ENCODE measurements around the gene IFRD2. TPM values are rescaled to one million over a fixed set of nuclear protein-coding genes. Genes with fewer than 3 reads are reported as not detected.
"Not testable (repeated sequence)": the region's sequence is repeated elsewhere in the genome, so short reads cannot be mapped to it uniquely, and the experiment has no call there.

IFRD2 gene
- polyA plus RNA-seq, 1 experiment: 19.3 TPM

DNA sequence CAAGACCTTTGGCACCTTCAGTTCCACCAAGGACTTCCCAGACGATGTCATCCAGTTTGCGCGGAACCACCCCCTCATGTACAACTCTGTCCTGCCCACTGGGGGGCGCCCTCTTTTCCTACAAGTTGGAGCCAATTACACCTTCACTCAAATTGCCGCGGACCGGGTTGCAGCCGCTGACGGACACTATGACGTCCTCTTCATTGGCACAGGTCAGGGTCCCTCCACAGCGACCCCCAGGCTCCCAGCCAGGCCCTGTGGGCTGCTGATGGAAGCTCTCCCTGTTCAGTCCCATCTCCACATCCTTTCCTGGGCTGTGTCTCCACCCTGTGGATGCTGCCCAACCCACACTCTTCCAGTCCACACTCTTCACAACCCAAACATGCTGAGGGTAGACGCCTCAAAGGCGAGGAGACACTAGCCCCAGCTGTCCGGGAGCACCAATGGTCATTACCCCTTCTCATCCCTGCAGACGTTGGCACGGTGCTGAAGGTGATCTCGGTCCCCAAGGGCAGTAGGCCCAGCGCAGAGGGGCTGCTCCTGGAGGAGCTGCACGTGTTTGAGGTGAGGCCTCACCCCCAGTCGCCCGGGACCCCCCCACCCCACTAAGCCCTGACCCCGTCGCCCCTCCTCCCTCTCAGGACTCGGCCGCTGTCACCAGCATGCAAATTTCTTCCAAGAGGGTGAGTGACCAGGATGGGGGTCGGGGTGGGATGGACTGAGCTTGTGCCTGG, 17.7 kb downstream of the IFRD2 start:
- Histone ChIP-seq H3K9me3 (ENCODE audit: control insufficient read depth, insufficient read depth, low read length) (no peaks in the 10 kb centered on the region; the same call in 1 of the 2 replicates), H3K4me3 (ENCODE audit: low read depth, low read length) (no peak overlapping the region), H3K27me3 (ENCODE audit: control insufficient read depth, insufficient read depth, low read length) (peaks cover 19% of the 10 kb centered on the region), H3K27ac (ENCODE audit: low read depth, low read length) (no peak overlapping the region)
- TF ChIP-seq, protein P1, sequence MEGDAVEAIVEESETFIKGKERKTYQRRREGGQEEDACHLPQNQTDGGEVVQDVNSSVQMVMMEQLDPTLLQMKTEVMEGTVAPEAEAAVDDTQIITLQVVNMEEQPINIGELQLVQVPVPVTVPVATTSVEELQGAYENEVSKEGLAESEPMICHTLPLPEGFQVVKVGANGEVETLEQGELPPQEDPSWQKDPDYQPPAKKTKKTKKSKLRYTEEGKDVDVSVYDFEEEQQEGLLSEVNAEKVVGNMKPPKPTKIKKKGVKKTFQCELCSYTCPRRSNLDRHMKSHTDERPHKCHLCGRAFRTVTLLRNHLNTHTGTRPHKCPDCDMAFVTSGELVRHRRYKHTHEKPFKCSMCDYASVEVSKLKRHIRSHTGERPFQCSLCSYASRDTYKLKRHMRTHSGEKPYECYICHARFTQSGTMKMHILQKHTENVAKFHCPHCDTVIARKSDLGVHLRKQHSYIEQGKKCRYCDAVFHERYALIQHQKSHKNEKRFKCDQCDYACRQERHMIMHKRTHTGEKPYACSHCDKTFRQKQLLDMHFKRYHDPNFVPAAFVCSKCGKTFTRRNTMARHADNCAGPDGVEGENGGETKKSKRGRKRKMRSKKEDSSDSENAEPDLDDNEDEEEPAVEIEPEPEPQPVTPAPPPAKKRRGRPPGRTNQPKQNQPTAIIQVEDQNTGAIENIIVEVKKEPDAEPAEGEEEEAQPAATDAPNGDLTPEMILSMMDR (IDR thresholded peaks at IDR 0.05; ENCODE audit: low read depth, low read length): peak; percentile 71
- CTCF ChIA-PET: interaction anchor here (0.6 to 1.4 kb wide), 14 partner anchors 13 to 221 kb away, joined by 3 to 7 read pairs (median 4); no protein-coding TSS in a partner anchor
- no peak for DNase-seq (ENCODE audit: low read depth, low spot score)
- POLR2A ChIA-PET: interaction anchor here (1.0 kb wide), 1 partner anchor 38 kb away, joined by 3 read pairs; the partner anchor contains the start of gene GNAI2

DNA sequence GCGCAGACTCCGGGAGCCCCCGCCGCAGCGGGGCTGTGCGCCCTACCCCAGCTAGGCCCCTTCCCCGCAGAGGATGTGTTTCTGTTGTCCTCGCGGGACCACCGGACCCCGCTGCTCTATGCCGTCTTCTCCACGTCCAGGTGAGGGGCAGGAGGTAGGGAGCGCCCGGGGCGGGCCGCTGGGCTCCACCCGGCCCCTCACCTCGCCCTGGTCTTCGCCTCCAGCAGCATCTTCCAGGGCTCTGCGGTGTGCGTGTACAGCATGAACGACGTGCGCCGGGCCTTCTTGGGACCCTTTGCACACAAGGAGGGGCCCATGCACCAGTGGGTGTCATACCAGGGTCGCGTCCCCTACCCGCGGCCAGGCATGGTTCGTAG, 18.6 kb downstream of the IFRD2 start:
- no peaks in the 10 kb centered on the region; the same call in 1 of the 2 replicates for H3K9me3 ChIP-seq (ENCODE audit: control insufficient read depth, insufficient read depth, low read length)
- ChIA-PET CTCF (no interaction called here), POLR2A (no interaction called here)
- H3K27me3 ChIP-seq (ENCODE audit: control insufficient read depth, insufficient read depth, low read length): peaks cover 19% of the 10 kb centered on the region
- TF ChIP-seq, protein P1 (IDR thresholded peaks at IDR 0.05; ENCODE audit: low read depth, low read length): no peak
- H3K27ac ChIP-seq (ENCODE audit: low read depth, low read length): no peak overlapping the region
- DNase-seq (ENCODE audit: low read depth, low spot score): no peak
- H3K4me3 ChIP-seq (ENCODE audit: low read depth, low read length): no peak overlapping the region

DNA sequence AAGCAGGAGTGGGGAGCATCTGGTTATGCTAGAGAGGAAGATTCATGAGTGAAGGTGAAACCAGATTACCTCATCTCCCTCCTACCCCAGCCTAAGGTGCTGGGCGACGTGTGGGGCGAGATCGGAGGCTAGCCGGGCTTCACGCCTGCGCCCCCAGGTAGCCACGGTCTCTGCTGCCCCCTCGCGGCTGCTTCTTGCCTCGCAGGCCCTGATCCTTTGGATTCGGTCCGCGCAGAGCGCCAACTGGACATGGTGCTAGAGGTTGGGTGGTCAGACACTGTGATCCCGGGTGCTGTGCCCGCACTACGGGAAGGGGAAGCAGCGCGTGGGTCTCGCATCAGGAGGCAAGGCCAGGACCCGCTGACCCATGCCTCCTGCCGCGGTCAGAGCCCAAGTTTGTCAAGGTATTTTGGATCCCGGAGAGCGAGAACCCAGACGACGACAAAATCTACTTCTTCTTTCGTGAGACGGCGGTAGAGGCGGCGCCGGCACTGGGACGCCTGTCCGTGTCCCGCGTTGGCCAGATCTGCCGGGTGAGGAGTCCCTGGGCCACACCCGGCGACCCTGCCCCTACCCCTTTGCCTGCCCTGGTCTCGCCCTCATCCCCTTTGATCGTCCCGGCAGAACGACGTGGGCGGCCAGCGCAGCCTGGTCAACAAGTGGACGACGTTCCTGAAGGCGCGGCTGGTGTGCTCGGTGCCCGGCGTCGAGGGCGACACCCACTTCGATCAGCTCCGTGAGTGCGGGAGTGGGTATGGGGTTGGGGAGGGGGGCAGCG, 19.1 kb downstream of the IFRD2 start:
- DNase-seq (ENCODE audit: low read depth, low spot score): no peak
- H3K27me3 ChIP-seq (ENCODE audit: control insufficient read depth, insufficient read depth, low read length): peaks cover 19% of the 10 kb centered on the region
- ChIA-PET CTCF (interaction anchor here (1.0 to 2.5 kb wide), 4 partner anchors 13 to 81 kb away, joined by 4 to 9 read pairs (median 8); no protein-coding TSS in a partner anchor), POLR2A (interaction anchor here (0.7 kb wide), 1 partner anchor 74 kb away, joined by 7 read pairs; no protein-coding TSS in a partner anchor)
- TF ChIP-seq, protein P1 (IDR thresholded peaks at IDR 0.05; ENCODE audit: low read depth, low read length): peak; percentile 92
- no peak overlapping the region for H3K27ac ChIP-seq (ENCODE audit: low read depth, low read length)
- H3K9me3 ChIP-seq (ENCODE audit: control insufficient read depth, insufficient read depth, low read length): no peaks in the 10 kb centered on the region; the same call in 1 of the 2 replicates
- peak overlapping the region; percentile 49 for H3K4me3 ChIP-seq (ENCODE audit: low read depth, low read length)

DNA sequence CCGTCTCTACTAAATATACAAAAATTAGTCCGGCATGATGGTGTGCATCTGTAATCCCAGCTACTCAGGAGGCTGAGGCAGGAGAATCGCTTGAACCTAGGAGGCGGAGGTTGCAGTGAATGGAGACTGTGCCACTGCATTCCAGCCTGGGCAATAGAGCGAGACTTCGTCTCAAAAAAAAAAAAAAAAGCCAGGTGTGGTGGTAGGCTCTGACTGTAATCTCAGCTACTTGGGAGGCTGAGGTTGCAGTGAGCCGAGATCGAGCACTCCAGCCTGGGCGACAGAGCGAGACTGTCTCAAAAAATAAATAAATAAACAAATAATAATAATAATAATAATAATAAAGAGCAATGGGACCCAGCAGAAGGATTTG, 19.7 kb downstream of the IFRD2 start:
- CTCF ChIA-PET: interaction anchor here (0.6 to 2.5 kb wide), 7 partner anchors 12 to 130 kb away, joined by 3 to 9 read pairs (median 8); no protein-coding TSS in a partner anchor
- not testable (repeated sequence) for H3K9me3 ChIP-seq (ENCODE audit: control insufficient read depth, insufficient read depth, low read length); H3K4me3 ChIP-seq (ENCODE audit: low read depth, low read length); H3K27ac ChIP-seq (ENCODE audit: low read depth, low read length); DNase-seq (ENCODE audit: low read depth, low spot score)
- H3K27me3 ChIP-seq (ENCODE audit: control insufficient read depth, insufficient read depth, low read length): peaks cover 19% of the 10 kb centered on the region
- POLR2A ChIA-PET: interaction anchor here (0.7 to 1.5 kb wide), 3 partner anchors 27 to 74 kb away, joined by 4 to 8 read pairs (median 7); no protein-coding TSS in a partner anchor

DNA sequence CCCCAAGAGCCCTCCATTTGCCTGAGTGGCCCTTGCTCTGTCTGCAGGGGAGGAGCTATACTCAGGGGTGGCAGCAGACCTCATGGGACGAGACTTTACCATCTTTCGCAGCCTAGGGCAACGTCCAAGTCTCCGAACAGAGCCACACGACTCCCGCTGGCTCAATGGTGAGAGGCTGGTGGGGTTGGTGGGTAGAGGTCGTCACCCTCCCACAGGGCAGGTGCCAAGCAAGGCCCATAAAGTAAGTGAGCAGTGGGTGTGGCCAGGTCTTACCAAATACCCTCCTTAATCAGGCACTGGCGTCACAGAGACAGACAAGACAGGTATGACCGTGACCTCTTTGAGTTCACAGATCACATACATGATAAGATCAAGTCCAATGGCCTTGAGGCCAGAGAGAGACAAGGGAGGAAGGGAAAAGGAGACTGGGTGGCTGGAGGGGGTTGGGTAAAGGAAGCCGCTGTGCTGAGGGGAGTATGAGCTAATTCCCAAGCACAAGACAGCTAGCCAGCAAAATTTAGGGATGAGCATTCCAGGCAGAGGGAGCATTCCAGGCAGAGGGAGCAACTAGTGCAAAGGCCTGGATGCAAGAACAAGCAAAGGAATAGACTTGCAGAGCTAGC, 20.8 kb downstream of the IFRD2 start:
- Histone ChIP-seq H3K27me3 (ENCODE audit: control insufficient read depth, insufficient read depth, low read length) (peaks cover 15% of the 10 kb centered on the region), H3K27ac (ENCODE audit: low read depth, low read length) (no peak overlapping the region), H3K4me3 (ENCODE audit: low read depth, low read length) (no peak overlapping the region), H3K9me3 (ENCODE audit: control insufficient read depth, insufficient read depth, low read length) (no peaks in the 10 kb centered on the region; the same call in 1 of the 2 replicates)
- CTCF ChIA-PET: interaction anchor here (0.7 to 2.6 kb wide), 10 partner anchors 11 to 79 kb away, joined by 3 to 11 read pairs (median 4); partner anchors contain the start of gene SLC38A3
- POLR2A ChIA-PET: interaction anchor here (1.5 kb wide), 1 partner anchor 45 kb away, joined by 8 read pairs; no protein-coding TSS in a partner anchor
- DNase-seq (ENCODE audit: low read depth, low spot score): no peak
- TF ChIP-seq, protein P1 (IDR thresholded peaks at IDR 0.05; ENCODE audit: low read depth, low read length): no peak
